NCI-H2227 treated with DMSO at 0.1 percent for 48 hours (cell line): Measurements from ENCODE around the gene SLX4.
A peak's percentile ranks its signal among the peaks of the same experiment; 100 is the strongest.

Experiments used
- DNase-seq: peaks from one replicate; lab custom pipeline; 2025; lab: John Stamatoyannopoulos, UW

SLX4 gene

DNA sequence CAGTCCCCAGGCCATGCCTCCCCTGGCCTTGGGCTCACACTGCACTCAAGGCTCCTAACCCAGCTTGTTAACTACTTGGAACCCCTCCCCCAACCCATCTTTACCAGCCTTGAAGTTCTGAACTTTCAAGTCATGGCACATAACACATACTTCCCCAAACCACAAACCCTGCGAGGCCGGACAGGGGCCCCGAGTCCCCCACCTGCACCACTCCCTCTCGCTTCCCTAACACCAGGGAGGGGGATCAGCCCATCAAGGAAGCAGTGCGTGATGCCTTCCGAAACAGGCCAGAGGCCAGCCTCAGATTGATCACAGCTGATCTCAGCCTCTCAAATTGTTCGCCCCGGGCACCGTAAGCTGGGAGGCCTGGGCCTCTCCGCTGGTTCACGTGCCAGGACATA is 31.2 kb downstream of the SLX4 start:
- DNase-seq: no peak

DNA sequence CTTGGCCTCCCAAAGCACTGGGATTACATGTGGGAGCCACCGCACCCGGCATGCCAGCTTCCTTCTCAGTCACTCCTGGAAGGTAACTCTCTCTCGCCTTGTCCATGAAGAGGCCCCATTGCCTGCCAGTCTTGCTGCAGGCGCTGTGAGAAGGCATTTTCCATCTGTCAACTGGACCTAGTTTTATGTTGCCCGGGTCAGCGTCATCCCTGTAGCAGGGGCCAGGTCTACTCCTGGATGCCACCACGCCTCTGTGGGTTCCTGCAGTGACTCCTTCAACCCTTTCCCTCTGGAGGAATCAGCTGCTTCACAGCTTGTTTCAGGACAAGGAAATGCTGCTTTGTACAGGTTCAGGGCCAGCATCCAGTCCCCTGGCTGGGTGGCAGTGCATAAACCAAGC is 31.6 kb downstream of the SLX4 start:
- DNase-seq: no peak

DNA sequence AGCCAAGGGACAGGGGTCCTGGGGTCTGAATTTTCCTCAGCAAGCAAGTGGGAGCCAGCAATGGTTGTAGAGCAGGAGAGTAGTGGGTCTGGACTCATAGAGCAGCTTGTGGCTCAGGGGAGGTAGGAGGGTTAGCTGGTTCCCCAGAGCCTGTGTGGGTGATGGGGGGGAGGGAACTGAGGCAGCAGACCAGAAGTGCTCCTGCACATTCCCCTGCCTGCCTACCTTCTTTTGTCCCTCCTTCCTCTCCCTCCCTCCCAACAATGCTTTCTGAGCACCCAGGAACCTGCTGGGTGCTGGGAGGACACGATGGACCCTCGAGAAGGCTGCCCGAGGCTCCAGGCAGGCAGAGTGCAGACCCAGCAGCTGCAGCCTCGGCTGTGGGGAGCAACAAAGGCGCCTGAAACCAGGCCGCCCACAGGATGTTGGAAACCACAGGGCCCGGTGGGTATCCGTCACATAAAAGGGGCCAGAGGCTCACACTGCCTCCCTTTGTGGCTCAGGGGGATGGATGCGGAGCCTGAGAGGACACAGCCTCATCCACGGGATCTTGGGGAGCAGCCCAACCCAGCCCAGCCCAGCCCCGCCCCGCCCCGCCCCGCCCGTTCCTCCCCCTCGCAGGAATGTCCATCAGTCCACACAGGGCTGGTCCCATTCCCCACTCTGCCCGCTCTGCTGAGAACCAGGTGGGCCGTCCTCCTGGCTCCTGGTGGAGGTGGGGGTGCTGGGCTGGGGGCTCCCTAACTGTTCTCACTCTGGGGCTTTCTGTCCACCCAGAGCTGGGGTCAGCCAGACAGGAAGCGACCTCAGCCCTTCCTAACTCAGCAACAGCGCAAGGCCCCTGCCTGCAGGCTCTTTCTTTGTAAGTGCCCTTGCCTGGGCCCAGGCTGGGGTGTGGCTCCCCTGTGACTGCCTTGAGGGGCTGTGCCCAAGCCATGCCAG is 32.5 kb downstream of the SLX4 start:
- DNase-seq: no peak

DNA sequence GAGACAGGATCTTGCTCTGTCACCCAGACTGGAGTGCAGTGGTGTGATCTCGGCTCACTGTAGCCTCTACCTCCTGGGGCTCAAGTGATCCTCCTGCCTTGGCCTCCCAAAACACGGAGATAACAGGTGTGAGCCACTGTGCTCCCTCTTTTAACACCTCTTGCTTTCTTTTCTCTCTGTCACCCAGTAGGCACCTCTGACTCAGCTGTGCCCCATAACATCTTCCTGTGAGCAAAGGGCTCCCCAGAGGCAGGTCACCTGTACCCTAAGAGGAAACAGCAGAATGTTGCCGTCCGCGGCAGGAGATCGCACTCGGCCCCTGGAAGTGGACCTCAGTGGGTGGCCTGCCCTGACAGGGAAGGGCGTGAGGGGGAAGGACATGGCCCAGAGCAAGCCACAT is 33.3 kb downstream of the SLX4 start:
- DNase-seq: no peak

DNA sequence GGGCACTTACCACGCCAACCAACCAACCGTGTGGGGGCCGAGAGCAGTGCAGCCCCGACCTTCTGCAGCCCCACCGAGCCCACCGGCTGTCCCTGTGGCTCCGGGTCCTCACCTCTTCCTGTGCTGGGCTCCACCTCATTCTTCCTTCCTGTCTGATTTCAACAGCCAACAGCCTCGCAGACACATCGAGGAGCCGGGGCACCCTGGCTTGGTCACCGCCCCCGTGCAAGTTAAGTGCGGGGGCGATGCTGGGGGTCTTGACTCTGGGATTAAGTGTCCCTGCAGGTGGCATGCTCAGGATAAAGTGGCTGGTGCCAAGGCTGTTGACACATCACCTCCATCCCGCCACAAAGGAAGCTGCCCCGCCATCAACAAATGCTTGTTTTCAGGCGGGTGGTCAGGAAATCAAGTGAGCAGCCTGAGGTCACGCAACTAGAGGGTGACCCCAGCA is 34.1 kb downstream of the SLX4 start, which contains the start of gene NLRC3:
NLRC3 (minus strand) TSS at position 102 of the 451 bp plus-strand sequence. CDS start 12,367 bp downstream, outside the sequence.
- DNase-seq: no peak

DNA sequence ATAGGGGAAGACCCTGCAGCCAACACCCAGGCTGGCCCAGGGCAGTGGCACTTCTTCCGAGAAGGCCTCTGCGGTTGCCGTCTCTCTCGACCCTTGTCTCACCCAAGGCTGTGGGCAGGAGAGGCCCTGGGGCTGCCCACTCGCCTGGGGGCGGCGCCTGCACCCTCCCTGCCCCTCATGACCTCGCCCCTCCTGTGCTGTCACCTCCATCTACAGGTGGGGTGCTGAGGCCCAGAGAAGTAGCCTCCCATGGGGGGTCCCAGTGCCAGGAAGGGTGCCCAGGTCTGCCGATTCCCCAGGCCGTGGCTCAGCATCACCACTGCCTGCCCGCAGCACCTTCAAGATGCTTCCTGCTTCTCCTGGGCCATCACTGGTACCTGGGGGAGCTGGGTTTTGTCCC is 35.2 kb downstream of the SLX4 start:
- DNase-seq: no peak

DNA sequence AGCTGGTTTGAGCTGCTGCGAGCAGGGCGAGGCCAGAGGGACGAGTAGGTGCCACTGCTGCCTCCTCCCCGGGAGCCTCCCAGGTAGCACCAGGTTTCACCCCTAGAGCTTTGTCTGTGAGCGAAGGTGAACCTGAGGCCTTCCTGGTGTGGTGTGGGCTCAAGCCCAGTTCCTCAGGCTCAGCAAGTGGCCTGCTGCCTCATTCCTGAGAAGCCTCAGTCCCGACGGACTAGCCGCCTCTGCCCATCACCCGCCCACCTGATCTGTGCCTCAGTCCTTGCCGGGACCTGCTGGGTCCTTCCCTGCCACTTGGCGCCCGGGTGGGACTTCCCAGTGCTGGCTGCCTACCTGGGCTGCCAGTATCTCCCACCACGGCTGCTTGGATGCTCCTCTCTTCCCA is 35.9 kb downstream of the SLX4 start:
- no peak for DNase-seq

DNA sequence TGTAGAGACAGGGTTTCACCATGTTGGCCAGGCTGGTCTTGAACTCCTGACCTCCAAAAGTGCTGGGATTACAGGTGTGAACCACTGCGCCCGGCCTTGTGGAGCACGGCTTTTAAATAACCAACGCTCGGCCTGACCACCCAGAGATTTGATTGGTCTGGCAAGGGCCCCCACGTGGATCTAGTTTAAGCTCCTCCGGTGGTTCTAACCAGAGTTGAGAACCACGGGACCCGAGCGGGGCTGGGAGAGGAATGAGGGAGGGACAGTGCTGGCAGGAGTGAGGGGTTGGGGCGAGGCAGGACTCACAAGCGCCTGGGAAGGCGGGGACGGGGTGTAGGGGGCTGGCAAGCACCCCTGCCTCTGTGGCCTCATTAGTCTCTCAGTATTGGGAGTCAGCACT is 37.2 kb downstream of the SLX4 start:
- no peak for DNase-seq

DNA sequence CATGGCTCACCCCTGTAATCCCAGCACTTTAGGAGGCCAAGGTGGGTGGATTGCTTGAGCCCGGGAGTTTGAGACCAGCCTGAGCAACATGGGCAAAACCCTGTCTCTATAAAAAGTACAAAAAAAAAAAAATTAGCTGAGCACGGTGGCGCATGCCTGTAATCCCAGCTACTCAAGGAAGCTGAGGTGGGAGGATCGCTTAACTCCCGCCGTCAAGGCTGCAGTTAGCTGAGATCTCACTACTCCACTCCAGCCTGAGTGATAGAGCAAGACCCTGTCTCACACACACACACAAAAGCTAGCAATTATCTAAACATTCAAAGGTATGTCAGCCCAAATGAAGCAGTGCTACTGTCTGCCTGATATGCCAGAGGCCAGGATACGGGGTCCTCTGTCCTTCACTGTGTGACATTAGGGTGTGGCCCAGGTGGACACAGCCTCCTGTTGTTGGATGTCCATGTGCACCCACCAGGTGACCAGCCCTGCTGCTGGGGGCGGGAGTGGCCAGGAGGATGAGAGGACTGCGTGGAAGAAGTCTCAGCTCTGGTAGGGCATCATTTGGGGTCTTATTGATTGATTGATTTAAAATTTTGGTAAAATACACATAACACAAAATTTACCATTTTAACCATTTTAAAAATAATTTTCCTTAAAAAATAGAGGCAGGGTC is 38.1 kb downstream of the SLX4 start:
- DNase-seq: peak; percentile 55

DNA sequence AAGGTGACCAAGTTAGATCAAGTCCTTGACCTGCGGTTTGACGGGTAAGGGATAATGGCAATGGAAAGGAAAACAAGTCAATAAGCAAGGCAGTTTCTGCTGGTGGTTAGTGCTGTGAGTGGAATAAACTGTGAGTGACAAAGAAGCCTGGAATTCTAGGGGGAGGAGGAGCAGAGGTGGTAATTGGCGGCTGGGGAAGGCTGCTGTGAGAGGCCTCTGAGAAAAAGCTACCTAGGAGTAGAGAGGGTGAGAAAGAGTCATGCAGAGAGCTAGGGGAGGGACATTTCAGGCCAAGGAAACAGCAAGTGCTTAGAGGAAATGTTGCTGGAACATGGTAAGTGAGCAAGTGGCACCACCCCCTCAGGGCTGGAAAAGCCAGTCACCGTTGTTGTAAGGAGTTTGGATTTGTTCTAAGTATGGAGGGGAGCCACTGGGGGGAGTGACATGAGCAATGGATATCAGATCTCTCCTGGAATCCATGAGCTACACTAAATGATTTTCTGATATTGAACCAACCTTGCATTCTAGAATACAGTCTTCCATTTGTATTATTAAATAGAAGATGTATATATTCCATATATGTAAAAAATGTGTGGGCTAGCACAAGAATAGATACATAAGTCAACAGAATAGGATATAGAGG is 40.9 kb downstream of the SLX4 start:
- no peak for DNase-seq

DNA sequence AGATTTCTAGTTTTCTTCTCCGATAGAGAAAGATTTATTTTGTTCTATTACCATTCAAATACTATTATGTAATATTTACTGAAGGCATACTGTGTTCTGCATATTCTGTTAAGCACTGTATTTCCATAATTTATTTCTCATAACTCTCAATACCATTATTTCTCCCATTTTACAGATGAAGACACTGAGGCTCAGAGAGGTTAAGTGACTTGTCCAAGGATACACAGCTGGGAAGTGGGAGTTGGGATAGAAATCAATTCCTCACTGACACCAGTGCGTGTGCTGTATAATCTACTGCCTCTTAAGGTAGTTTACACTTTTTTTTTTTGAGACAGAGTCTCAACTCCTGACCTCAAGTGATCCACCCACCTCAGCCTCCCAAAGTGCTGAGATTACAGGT is 41.6 kb downstream of the SLX4 start:
- no peak for DNase-seq

DNA sequence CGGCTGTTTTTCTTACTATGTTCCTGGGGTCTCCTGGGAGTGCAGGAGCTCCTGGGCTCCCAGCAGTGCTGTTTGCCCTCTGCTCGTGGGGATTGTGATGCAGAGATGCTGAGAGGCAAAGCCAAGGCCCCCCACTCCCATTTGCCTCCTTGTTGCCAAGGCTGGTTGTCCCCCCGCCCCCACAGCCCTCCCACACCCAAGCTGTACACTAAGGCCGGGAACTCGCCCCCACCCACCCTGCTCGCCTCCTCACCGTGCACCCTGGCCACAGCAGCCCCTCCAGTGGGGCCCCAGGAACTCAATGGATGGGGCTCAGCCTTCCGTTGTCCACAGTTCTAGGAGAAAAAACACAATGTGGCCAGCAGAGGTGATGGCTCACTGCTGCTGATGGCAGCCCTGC is 44.4 kb downstream of the SLX4 start:
- no peak for DNase-seq

DNA sequence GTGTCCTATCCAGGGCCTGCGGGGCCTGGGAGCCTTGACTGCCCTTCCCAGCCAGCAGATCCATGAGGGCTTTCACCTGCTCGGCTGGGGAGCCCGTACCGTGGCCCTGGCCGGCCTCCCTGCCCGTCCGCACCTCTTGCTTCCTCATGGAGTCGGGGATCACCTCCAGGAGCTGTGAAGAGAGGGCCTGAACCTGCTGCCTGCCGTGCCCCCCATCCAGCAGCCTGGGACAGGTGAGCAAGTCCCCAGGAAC is 46.6 kb downstream of the SLX4 start:
- no peak for DNase-seq

DNA sequence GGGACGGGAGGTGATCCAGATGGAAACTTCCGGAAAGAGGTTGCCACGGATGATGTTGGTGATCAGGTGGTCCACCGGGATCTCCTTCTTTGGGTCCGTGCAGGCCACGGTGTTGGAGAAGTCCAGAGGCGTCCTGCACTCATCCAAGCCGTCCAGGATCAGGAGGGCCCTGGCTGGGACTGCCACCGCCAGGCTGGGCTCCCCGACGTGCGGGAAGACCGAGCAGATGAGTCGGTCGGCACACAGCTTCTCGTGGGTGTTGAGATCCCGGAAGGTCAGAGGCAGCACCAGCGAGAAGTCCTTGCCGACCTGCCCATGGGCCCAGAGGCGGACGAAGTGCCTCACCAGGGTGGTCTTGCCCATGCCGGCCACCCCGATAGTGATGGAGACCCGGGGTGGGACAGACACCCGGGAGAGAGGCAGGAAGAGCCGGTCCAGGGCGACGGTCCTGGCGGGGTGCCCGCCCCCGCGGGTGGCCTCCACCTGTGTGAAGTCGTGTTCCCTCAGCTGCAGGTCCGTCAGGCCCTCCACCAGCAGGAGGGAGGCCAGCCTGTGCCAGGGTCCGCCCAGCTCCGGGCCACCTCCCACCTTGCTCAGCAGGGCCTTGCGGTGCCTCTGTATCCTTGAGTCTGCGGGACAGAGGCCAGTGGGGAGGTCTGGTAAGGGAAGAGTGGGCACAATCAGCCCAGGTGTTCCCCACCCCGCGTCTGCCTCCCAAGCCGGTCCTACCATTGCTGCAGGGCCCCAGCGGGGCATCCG is 47.1 kb downstream of the SLX4 start:
- DNase-seq: no peak

DNA sequence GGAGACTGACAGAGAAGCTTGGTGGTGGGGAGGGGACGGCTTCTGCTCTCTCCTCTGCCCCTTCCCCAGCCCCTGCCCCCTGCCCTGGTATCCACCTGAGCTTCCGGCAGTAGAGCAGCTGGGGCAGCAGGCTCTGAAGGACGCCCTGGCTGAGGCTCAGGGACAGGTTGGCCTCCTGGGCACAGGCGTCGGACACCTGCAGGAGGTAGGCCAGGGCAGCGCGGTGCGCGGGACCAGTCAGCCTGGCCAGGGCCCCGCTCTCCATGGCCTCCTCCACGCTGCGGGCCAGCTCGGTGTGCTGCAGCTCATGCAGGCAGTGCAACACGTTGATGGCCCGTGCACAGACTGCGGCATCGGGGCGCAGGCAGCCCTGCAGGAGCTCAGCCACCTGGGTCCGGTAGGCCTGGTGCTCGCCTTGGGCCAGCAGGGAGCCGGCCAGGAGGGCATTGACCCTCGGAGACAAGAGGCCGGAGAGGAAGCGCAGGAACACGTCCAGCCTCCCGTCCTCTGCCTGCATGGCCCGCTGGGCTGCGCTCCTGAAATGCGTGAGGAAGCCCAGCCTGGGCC is 48.4 kb downstream of the SLX4 start:
- no peak for DNase-seq

DNA sequence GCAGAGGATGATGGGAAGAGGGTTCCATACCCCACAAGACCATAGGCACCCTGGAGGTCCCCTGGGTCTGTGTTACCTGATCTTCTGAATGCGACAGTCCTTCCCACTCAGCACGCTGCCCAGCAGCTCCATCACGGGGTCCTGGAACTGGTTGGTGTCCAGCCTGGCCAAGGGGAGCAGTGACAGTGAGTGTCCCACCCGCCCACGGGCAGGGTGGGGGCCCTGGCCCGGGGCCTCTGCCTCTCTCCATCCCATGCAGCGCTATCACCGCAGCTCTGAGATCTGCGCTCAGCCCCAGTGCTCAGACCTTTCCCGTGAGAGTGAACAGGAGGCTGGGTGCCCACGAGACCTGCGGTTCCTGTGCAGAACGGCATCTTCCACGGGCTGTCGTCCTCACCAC is 49.8 kb downstream of the SLX4 start:
- no peak for DNase-seq

DNA sequence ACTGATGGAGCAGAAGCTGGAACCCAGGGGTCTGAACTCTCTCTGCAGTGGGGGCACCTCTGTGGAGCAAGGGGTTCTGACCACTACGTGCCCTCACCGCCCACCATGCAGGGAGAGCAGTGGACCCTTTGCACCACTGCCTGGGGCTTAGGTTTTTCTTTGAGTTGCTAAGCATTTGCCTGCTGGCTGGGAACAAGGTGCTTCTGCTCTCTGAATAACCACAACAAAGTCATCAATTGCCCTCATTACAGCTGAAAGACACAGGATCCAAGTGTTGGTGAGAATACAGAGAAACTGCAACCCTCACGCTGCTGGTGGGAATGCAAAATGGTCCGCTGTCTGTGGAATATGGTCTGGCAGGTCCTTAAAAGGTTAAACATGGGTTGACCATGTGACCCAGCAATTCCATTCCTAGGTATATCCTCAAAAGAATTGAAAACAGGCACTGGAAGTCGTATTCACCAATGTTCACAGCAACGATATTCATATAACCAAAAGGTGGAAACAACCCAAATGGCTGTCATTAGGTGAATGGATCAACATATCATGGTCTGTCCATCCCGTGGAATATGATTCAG is 57.0 kb downstream of the SLX4 start:
- DNase-seq: no peak

DNA sequence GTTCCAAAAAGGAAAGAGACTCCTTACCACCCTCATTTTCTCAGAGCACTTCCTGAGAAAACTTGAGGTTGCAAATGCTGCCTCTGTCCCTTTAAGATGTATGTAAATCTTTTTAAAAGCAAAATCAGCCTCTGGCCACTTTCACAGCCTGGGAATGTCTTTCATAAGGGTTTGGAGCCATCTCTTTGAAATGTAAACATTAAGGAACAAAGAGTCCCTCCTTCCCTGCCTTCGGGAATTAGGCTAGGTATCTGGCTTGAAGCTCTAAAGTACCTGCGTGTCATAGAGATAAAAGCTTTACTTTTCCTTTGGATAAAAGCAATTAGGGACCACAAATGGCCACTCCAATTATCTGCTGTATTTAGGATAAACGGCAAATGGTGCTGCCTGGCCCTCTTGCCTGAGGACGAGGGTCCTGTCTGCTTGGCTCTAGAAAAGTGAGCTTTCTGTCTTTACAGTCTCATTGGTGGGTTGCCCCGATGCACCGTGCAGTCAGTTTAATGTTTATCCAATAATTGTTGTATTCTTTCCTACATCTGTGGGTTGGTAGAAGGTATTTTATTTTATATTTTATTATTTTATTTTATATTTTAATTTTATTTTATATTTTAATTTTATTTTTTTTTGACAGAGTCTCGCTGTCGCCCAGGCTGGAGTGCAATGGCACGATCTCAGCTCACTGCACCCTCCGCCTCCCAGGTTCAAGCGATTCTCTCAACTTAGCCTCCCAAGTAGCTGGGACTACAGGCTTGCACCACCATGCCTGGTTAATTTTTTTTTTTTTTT is 58.1 kb downstream of the SLX4 start:
- DNase-seq: peak; percentile 45

DNA sequence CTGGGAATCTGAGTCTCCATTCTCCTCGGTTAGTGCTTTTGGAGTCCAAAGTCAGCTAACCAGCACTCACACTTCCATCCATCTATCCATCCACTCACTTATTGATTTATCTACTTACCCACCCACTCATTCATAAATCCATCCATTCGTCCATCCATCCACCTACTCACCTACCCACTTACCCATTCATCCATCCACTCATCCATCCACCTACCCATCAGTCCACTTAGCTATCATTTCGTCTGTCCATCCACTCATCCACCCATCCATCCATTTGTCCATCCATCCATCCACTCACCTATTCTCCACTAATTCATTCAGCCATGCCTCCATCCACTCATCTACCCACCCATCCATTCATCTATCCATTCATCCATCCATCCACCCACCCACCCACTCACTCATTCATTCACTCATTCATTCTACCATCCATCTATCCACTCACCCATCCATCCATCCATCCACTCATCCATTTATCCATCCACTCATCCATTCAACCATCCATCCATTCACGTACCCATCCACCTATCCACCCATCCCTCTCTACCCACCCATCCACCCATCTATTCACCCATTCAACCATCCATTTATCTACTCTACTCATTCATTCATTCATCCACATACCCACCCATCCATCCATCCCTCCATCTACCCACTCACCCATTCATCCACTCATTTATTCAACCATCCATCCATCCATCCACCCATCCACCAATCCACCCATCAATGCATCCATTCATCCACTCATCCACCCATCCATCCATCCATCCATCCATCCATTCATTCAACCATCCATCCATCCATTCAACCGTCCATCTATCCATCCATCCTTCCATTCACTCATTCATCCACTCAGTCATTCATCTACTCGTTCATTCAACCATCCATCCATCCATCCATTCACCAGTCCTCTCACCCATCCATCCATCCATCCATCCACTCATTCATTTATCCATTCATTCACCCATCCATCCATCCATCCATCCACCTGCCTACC is 60.3 kb downstream of the SLX4 start:
- no peak for DNase-seq

DNA sequence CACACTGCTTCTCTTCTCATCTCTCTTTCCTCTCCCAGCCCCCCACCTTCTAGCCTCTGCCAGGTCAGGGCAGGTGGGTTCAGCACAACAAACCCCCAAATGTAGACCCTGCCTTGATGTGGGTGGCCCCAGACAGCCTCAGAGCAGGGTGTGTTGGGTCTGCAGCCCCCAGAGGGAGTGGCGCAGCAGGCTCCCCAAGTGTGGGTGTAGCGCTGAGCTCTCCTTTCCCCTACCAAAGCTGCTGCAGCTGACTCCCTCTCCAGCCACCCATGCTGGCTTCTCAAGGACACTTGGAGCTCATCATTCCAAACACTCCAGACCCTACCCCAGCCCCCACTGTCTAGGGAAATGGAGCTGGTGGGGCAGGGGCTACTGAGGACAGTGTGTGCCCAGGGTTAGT is 61.5 kb downstream of the SLX4 start:
- no peak for DNase-seq
